ENCODE data around the gene TRPC4.

GRCh38 chr13:37797631-37798030 is 71.9 kb downstream of the TRPC4 start:
- TF ChIP-seq, protein P1, sequence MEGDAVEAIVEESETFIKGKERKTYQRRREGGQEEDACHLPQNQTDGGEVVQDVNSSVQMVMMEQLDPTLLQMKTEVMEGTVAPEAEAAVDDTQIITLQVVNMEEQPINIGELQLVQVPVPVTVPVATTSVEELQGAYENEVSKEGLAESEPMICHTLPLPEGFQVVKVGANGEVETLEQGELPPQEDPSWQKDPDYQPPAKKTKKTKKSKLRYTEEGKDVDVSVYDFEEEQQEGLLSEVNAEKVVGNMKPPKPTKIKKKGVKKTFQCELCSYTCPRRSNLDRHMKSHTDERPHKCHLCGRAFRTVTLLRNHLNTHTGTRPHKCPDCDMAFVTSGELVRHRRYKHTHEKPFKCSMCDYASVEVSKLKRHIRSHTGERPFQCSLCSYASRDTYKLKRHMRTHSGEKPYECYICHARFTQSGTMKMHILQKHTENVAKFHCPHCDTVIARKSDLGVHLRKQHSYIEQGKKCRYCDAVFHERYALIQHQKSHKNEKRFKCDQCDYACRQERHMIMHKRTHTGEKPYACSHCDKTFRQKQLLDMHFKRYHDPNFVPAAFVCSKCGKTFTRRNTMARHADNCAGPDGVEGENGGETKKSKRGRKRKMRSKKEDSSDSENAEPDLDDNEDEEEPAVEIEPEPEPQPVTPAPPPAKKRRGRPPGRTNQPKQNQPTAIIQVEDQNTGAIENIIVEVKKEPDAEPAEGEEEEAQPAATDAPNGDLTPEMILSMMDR (IDR thresholded peaks at IDR 0.05 in 8 of 11, conservative IDR thresholded peaks at IDR 0.05 in 3 of 11) = no peak
- TF ChIP-seq POLR2A (IDR thresholded peaks at IDR 0.05) (no peak), POLR2AphosphoS5 (IDR thresholded peaks at IDR 0.05) (no peak)

Data from spleen (tissue), 7 donors.